HG03457 (cell line): ENCODE data around the gene PODNL1.

Source experiments
- ATAC-seq: cut with Tn5 transposase; IDR thresholded peaks from one replicate; pipeline ENCODE4 v1.9.1; 2021; ENCODE audit warnings: moderate number of reproducible peaks; ENCODE audit not compliant: unreplicated experiment

PODNL1 gene, protein sequence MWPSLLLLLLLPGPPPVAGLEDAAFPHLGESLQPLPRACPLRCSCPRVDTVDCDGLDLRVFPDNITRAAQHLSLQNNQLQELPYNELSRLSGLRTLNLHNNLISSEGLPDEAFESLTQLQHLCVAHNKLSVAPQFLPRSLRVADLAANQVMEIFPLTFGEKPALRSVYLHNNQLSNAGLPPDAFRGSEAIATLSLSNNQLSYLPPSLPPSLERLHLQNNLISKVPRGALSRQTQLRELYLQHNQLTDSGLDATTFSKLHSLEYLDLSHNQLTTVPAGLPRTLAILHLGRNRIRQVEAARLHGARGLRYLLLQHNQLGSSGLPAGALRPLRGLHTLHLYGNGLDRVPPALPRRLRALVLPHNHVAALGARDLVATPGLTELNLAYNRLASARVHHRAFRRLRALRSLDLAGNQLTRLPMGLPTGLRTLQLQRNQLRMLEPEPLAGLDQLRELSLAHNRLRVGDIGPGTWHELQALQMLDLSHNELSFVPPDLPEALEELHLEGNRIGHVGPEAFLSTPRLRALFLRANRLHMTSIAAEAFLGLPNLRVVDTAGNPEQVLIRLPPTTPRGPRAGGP

GRCh38 chr19:13938301-13939064 is at the start of gene PODNL1:
Gene PODNL1 (minus strand): TSS chr19:13938417. CDS start chr19:13938181, 236 bp downstream.
- no peak for ATAC-seq

DNA sequence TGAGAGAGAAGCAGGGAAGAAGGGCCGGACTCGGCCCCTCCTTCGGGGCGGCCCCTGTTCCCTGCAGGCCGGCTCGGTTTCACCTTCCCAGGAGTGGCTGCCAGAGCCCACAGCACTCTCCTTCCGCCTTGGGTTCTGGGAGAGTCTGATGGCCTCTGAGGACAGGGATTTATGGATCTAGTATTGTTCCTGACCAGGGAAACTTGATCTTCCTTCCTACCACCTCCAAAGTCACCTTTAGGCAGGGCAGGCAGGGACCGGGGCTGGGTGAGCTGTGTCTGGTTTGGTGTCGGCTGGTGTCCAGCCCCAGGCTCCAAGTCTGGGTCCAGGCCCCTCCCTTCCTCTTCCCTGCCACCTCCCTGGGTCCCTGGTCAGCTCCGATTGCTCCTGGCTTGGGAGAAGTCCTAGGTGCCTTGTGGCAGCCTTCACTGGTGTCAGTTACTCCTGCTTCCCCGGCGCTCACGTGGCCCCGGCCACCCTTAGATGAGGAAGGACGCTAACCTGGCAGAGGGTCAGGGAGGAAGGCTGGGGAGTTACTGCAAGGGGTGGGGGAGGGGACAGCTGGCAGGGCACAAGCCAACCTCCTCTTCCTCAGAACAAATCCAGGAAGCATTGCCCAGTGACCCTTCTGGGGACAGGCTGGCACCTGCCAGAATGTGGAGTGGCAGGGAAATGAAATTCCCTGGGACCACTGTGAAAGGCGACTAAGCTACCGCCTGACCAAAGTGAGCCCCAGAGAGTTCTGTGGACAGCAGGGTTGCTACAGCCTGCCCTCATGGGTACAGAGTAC is 49.1 kb upstream of the PODNL1 start:
- no peak for ATAC-seq

DNA sequence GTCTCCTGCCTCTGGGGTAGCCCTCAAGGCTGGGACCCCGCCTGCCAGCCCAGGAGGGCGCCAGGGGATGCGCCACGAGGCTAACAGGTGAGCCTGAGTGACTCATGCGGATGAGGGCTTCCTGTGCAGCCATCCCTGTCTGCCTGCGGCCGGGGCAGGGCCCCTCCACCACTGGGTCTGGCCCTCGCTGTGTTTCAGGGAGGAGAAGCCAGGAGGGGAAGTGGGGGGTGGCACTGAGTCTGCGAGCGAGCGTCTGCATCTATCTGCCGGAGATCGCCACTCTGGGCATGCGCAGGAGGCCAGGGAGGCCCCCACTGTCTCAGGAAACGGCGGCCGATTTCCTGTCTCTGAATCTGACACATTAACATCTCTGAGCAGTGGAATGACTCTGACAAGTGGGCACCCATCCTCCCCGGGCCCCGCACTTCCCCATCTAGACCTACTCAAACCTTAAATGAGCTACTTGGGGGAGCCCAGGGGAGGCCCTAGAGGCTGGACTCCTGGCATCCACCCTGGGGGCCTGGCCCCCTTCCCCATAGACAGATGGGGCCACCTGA is 48.2 kb upstream of the PODNL1 start:
- peak; percentile 59 for ATAC-seq

- no peak for ATAC-seq
Observed at GRCh38 chr19:13985771-13986347, 47.6 kb upstream of the PODNL1 start.

DNA sequence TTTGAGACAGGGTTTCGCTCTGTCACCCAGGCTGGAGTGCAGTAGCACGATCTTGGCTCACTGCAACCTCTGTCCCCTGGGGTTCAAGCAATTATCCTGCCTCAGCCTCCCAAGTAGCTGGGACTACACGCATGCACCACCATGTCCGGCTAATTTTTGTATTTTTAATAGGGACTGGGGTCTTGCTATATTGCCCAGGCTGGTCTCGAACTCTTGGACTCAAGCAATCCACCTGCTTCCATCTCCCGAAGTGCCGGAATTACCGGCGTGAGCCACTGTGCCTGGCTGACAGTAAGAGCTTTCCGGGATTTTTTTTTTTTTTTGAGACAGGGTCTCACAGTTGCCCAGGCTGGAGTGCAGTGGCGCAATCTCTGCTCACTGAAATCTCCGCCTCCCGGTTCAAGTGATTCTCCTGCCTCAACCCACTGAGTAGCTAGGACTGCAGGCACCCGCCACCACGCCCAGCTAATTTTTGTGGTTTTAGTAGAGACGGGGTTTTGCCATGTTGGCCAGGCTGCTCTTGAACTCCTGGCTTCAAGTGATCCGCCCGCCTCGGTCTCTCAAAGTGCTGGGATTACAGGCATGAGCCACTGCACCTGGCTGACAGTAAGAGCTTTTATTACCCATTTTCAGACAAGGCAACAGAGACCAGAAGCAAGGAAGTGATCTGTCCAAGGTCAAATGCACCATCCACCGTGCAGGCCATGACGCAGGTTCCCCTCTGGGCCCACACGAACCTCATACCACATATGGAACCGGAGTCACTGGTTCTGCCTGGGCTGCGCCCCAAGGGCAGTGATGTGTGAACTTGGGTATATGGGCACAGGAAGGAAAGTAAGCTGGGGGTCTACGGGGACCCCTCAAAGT is 46.9 kb upstream of the PODNL1 start:
- no peak for ATAC-seq

- ATAC-seq, result no peak
Observed at GRCh38 chr19:13984186-13984585, 46.0 kb upstream of the PODNL1 start.

DNA sequence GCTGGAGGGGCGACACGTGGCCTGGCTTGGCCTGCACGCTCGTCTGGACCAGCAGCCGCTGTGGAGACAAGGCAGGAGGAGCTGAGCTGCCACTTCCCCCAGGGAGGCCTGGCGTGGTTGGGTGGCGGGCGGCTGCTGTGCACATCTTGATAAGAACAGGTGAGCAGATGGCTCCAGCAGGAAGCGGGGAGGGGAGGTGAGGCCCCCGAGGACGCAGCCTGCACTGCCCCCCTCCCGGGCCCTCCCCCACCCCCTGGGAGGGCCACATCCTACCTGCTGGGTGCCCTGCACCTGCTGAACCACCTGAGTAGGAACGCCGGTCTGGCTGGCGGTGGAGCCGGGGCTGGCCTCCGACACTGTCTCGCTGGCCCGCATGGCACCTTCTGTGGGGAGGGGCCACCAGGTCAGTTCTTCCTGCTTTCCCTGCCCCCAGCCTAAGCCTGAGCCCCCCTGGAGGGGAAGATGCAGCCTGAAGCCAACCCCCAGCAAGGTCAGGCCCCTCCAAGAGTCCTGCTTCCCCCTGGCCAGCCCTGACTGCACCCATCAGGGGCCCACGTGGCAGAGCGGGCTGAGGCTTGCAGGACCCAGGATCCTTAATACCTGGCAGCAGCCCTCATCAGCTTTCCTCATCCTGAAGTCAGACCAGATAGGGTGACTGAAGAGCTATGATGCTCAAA is 45.1 kb upstream of the PODNL1 start:
- ATAC-seq, result no peak

DNA sequence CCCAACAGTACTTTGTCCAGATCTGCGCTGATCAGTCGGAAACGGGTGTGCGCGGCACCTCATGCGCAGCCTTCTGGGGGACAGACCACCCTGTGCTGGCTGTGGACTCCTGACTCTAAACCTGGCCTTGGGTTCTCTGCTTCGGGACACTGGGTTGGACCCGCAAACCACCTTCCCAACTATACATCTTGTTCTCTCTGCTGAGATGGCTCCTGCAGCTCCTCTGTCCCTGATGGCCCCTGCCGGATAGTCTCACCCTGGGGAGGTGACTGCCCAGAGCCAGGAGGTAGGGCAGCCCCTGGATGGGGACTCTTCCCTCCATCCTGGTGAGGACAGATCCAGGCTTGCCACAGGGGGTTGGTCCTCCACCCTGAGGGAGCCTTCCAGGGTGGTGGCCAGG is 44.6 kb upstream of the PODNL1 start:
- ATAC-seq, result no peak

DNA sequence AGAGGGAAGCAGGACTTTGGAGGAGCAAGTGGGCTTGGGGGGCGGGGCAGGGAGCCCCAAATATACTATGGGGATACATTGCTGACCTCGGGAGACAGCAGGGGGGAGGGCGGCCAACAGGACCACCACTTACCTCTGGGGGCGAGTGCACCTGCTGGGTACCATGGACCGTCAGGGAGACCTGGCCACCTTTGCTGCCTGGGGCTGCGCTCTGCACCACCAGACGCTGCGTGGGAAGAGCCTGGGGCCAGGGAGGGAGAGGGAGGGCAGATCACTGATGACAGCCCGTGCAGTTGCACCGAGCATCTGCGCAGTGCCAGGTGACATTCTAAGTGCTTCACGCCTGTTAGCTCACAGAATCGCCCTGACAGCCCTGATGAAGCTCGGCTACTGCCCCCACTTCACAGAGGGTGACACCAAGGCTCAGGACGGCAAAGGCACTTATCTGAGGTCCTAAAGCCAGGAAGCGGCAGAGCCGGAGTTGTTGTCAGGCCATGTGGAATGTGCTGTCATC is 43.8 kb upstream of the PODNL1 start:
- ATAC-seq, result no peak

- no peak for ATAC-seq
Observed at GRCh38 chr19:13981467-13981866, 43.2 kb upstream of the PODNL1 start.

- no peak for ATAC-seq
Observed at GRCh38 chr19:13981021-13981420, 42.8 kb upstream of the PODNL1 start.

DNA sequence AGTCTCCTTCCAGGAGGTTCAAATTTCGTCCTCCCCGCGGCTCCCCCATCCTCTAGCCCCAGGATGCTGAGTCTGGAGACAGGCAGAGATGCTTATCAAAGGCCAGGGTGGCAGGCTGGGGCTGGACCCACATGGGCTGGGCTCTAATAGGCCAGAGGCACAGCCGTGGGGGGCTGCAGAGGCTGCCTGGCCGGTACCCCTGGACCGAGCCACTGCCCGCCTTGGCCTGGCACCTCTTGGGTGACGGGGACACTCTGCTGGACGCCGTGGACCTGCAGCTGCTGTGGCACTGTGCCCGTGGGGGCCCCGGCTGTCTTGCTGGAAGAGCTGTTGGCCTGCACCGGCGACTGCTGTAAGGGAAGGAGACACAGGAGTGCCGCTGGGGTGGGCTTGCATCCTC is 42.1 kb upstream of the PODNL1 start:
- no peak for ATAC-seq

- no peak for ATAC-seq
Observed at GRCh38 chr19:13979686-13980085, 41.5 kb upstream of the PODNL1 start.

GRCh38 chr19:13979244-13979615 is 41.0 kb upstream of the PODNL1 start:
- ATAC-seq, result no peak

DNA sequence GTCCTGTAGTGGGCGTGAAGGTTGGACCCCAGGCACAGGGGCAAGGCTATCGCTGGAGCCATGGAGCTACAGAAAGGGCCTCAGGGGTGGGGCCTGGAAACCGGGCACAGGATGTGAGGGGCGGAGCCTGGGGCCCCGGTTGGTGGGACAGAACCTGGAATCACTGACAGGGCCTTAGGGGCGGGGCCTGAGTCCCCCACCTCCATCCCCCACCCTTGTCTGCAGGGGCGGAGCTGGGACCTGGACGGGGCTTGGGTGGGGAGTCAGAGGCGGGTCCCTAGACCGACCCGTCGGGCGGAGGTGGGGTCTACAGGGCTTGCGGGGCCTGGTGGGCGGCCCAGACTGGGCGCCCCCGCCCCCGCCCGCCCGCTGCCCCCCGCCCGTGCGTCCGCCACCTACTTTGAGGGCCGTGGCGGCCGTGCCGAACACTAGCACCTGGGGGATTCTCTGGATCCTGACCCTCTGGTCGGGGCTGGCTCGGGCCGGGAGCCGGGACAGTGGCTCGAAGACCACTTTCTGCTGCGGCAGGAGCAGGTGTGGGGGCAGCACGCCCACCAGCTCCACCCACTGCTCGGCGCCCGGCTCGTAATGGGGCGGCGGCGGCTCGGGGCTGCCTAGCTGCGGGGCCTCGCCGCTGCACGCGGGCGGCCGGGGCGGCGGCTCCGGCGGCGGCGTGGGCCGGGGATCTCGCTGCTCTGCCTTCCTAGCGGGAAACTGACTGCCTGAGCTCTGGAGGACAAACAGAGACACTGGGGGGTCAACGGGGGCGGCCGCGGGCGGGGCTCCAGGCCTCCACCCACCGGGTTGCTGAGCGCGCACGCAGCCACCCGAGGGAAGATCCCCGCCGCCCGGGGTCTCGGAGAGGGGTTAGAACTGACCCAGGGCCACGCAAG is 40.4 kb upstream of the PODNL1 start:
- ATAC-seq, result no peak

- no peak for ATAC-seq
Observed at GRCh38 chr19:13977803-13978202, 39.6 kb upstream of the PODNL1 start.

DNA sequence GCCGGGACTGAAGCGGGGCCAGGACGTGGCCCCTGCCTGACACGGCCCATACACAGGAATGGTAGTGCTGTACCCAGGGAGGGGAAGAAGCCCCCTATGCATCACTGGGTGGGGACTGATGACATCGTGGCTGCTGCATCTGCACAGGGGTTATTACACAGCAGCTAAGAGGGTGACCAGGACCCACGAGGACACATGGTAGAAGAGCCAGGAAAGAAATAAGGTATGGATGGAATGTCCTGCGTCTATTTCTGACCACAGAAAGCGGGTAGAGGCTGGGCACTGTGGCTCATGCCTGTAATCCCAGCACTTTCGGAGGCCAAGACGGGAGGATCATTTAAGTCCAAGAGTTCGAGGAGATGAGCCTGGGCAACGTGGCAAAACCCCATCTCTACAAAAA is 38.2 kb upstream of the PODNL1 start:
- ATAC-seq, result no peak

GRCh38 chr19:13975870-13976269 is 37.7 kb upstream of the PODNL1 start:
- ATAC-seq, result no peak
